HG03280 (cell line): Measurements from ENCODE around the gene FRRS1L.
A peak's percentile ranks its signal among the peaks of the same experiment; 100 is the strongest.

Experiments
- ATAC-seq: cut with Tn5 transposase; IDR thresholded peaks from one replicate; pipeline ENCODE4 v1.9.1; 2021; ENCODE audit warnings: mild to moderate bottlenecking, moderate library complexity; ENCODE audit not compliant: unreplicated experiment

Gene FRRS1L

GRCh38 chr9:109176963-109177362 lies 9.9 kb upstream of the FRRS1L start:
- no peak for ATAC-seq

GRCh38 chr9:109176386-109176785 lies 9.3 kb upstream of the FRRS1L start:
- ATAC-seq: no peak

DNA sequence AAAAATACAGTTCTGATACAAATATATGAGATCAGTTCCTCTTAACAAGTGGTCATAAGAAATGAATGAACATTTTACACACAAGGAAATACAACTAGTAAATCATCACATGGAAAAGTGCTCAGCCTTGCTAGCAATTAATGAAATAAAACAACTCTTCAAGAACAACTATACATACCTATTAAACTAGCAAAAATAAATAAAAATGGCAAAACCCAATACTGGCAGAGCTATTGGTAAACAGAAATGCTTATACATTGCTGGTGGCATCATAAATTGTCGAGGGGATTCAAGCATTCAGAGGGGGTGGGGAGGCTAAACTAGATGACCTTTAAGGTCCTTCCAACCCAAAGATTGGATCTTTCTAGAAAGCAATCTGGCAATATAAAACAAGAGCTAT lies 5.9 kb upstream of the FRRS1L start:
- ATAC-seq: no peak

DNA sequence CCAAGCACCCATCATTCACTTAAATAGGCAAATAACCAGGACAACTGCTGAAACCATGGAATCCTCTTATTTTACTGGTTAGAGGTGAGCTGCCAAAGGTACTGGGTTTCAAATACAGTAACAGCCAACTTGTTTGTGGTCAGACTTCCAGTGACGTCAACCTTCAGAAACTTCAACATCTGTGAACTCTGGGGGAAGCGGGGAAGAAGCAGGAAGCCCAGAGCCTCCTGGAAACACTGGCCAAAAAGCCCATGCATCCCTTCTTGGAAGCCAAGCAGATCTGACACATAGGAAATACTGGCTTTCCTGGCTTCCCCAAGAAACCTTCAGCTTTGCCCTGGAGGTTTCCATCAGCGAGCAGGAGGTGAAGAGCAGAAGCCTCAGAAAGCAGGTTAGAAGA lies 4.9 kb upstream of the FRRS1L start:
- no peak for ATAC-seq

DNA sequence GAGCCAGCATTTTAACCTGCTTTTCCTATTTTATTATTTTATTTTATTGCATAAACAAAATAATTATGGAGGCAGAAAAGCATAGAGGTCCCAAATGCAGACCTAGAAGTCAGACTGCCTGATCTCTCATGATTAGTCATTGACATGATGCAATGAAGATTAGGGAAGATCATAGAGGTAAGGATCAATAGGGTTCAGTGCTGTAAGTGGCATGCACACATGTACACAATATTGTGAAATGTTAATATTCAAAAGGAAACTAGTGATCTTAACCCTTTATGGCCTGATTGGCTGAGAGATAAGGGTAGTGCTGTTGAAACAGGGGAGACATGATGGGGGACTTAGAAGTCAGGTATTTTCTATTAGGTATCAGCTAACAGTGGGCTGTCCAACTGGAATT lies 1.1 kb upstream of the FRRS1L start:
- ATAC-seq: no peak

GRCh38 chr9:109167716-109168115 lies 667 bp upstream of the FRRS1L start:
- ATAC-seq: no peak

- no peak for ATAC-seq
Measured at GRCh38 chr9:109166171-109166770, 778 bp downstream of the FRRS1L start.

DNA sequence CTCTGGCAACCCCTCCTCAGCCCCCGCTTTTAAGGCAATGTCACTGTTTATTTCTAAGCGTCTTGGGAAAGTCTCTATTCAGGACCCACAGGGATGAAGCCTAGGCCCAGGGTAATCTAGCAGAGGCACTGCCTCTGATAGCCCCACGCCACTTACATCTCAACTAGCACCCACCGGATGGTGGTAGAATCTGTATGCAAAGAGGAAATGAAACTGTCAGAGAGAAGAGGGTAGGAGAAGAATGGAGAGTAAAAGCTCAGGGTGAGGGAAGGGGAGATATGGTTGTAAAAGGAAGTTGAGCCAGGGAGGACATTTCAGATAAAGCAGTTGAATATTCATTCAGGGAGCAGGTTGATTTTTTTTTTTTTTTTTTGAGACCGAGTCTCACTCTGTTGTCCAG lies 3.0 kb downstream of the FRRS1L start:
- no peak for ATAC-seq

DNA sequence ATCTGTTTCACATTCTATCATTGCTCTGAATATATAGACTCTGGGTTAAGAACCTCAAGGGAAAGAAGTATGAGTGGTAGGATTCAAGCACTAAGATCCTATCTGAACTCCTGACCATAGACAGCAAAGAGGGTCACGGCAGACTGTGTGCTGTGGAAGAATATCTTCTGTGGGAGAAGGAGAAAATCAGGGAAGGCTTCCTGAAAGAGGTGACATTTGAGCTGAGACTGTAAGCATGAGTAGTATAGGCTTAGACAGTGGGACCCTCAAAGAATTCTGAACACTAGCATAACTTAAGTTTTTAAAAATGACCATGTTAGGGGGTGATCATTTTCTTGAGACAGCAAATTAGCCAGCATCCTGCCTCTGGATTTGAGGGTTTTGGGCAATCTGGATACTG lies 3.9 kb downstream of the FRRS1L start:
- ATAC-seq: no peak

DNA sequence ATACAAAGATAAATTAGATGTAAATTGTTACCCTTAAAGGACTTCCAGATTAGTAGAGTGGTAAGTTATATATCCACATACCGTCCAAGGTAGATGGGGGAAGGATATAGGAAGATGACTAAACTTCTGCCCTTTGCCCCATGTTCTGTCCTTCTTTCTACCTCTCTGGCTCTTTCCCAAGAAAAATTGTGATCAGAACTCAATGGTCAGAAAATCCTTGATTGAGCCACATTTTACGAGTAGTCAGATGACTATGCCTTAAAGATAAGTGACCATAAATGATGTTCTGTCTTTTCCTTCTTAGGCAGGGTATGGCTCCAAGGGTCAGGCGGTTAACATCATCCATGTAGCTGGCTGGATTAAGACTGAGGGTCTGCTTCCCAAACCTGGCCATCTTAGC lies 4.4 kb downstream of the FRRS1L start:
- no peak for ATAC-seq

GRCh38 chr9:109161471-109161870 lies 5.6 kb downstream of the FRRS1L start:
- ATAC-seq: no peak

- no peak for ATAC-seq
Measured at GRCh38 chr9:109159583-109159982, 7.5 kb downstream of the FRRS1L start.

DNA sequence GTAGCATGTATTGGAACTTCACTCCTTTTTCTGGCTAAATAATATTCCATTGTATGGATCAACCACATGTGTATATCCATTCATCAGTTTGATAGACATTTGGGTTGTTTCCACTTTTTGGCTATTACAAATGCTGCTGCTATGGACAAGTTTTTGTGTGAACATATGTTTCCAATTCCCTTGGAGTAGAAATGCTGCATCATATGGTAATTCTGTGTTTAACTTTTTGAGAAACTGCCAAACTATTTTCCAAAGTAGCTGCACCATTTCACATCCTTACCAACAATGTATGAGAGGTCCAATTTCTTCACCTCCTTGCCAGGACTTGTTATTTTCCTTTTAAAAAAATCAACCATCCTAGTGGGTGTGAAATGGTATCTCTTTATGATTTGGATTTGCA lies 8.4 kb downstream of the FRRS1L start:
- ATAC-seq: no peak

GRCh38 chr9:109156708-109157107 lies 10.3 kb downstream of the FRRS1L start:
- no peak for ATAC-seq

DNA sequence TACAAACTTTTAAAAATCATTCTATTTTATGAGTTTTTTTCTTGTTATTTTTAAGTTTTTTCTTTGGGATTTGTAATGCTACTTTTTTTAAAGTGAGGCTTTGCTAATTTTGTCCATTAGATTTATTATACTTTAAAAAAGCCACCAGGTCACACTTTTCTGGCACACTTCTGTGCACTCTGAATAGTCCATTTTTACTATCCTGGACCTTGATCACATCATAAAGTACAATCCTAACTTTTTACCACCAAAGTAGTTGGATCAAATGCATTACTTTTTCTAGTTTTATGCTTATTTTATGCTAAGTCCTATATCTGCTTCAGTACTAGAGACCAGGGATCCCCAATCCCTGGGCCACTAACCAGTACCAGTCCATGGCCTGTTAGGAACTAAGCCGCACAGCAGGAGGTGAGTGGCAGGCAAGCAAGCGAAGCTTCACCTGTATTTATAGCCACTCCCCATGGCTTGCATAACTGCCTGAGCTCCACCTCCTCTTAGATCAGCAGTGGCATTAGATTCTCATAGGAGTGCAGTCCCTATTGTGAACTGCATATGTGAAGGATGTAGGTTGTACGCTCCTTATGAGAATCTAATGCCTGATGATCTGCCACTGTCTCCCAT lies 16.0 kb downstream of the FRRS1L start:
- no peak for ATAC-seq

DNA sequence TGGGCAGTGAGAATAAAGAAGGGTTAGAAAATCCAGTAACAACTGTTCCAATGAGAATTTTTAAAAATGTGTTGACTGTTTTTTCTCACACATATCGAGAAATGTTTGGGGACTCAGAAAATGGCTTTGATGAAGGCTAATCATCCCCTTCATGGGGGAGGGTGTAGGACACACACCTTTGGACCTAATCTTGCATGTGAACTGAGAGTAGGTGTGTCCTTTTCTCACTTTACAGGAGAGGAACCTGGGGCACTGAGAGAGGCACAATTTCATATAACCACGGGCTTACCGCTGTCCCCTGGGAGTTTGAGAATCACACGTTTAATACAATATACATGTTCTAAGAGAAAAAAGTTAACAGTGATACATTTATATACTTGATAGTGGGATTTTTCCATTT lies 17.3 kb downstream of the FRRS1L start:
- no peak for ATAC-seq

- no peak for ATAC-seq
Measured at GRCh38 chr9:109149089-109149488, 18.0 kb downstream of the FRRS1L start.

DNA sequence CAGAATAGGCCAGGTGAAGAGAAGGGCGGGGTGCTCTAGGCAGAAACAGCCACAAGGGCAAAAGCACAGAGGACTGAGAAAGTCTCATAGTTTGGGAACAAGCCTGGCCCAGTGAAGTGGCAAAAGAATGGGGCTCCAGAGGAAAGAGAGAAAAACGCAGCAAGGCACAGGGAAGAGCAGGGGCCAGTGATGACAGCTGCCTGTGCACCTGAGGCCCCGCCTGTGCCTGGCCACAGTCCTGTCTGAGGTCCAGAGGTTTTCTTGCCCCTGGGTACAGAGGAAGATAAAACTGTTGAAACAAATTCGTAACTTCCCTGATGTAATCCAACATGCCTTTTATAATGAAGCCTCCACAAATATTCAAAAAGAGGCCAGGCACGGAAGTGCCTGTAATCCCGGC lies 22.0 kb downstream of the FRRS1L start:
- ATAC-seq: no peak

- peak; percentile 99 for ATAC-seq
Measured at GRCh38 chr9:109143881-109144562, 23.0 kb downstream of the FRRS1L start.

DNA sequence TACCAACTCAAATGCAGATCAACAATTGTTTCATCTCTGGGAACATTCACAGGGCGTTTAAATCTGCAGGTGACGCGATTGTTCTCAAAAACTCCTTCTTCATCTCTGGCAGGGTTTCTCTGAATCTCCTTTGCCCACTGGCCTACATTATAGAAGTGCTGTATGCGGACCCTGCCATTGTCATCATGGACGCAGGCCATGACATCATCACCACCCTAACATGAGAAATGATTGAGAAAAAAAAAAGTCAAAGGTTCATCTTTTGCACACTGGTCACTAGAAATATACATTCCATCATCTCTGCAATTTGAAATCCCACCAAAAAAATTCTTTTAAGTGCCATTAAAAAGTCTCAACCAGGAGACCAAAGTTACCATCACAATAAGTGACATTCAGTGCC lies 25.7 kb downstream of the FRRS1L start:
- ATAC-seq: no peak

DNA sequence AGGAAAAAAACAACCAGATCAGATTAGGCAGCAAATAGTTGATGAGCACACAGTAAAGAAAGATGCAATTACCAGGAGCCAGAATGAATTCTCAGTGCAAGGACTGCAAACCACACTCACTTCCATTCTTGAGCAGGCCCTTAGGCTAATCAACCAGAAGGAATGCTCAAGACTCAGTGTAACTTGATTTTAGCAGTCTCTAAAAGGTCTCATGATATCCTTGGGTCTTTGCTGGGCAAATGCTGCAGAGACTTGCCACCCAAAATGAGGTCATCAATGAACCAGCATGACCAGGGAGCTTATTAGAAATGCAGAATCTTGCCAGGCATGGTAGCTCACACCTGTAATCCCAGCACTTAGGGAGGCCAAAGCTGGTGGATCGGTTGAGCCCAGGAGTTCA lies 27.2 kb downstream of the FRRS1L start:
- no peak for ATAC-seq

DNA sequence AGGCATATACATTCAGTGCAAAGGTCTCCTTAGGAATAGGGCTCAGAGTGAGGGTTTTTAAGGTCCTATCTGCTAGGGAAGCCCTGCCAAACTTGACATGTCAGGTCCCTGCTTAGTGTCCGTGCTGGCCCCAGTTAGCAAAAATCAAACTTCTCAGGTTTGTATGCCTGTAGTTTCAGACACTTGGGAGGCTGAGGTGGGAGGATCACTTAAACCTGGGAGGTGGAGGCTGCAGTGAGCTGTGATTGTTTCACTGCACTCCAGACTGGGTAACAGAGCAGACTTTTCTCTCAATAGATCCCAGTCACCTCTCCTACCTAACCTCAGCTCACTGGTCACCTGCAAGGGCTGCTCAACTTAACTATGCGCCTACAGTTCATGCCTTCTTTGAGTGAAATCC lies 28.6 kb downstream of the FRRS1L start:
- no peak for ATAC-seq

GRCh38 chr9:109134167-109134578 lies 32.9 kb downstream of the FRRS1L start:
- ATAC-seq: no peak
